H1 (cell line): Measurements from ENCODE around the gene FAM193B. TPM values are rescaled to one million over a fixed set of nuclear protein-coding genes. Genes with fewer than 3 reads are reported as not detected.
"Not testable (repeated sequence)": the region's sequence is repeated elsewhere in the genome, so short reads cannot be mapped to it uniquely, and the experiment has no call there.

Source experiments
- CTCF ChIA-PET: fragments of 300-600 bp; sonication (Branson Sonifier 250); formaldehyde crosslinking; loops from one replicate; lab custom pipeline; 2021; ENCODE audit not compliant: partially characterized antibody; lab: Charles Lee
- POLR2A ChIA-PET: fragments of 300-600 bp; sonication (Branson Sonifier 250); formaldehyde crosslinking; loops from one replicate; lab custom pipeline; 2021; ENCODE audit warnings: inconsistent platforms; ENCODE audit not compliant: partially characterized antibody; lab: Charles Lee
- DNase-seq, 2 experiments: peaks; one replicate each; pipeline versions ENCODE4 v3.0.0 to v3.0.0-alpha.2; 2010 to 2022; ENCODE audit warnings: low spot score in 2 of 2, low read depth in 1 of 2, mixed read lengths in 1 of 2
- FAIRE-seq: peaks from 2 replicates; lab custom pipeline; 2011; peaks lifted over from hg19 to GRCh38; lab: Jason Lieb, UNC
- H2AFZ ChIP-seq: 2 replicates; pipeline ENCODE4 v1.8.1; 2012; ENCODE audit warnings: low read length, inconsistent platforms
- H2AK5ac ChIP-seq: 2 replicates; pipeline ENCODE4 v1.6.1; 2013; ENCODE audit warnings: low read depth, low read length
- H2BK120ac ChIP-seq: replicated peaks from 2 replicates; pipeline ENCODE3; 2013; ENCODE audit warnings: low read depth, low read length, inconsistent platforms
- H2BK12ac ChIP-seq: 2 replicates; pipeline ENCODE4 v1.6.1; 2013; ENCODE audit warnings: low read depth, low read length
- H2BK15ac ChIP-seq: 2 replicates; pipeline ENCODE4 v1.6.1; 2013; ENCODE audit warnings: low read length
- H2BK20ac ChIP-seq: 2 replicates; pipeline ENCODE4 v1.6.1; 2013; ENCODE audit warnings: low read length
- H2BK5ac ChIP-seq: 2 replicates; pipeline ENCODE4 v1.6.1; 2013; ENCODE audit warnings: low read depth, low read length
- H3K14ac ChIP-seq: 2 replicates; pipeline ENCODE4 v1.6.1; 2013; ENCODE audit warnings: inconsistent platforms; ENCODE audit not compliant: insufficient read length
- H3K18ac ChIP-seq: 2 replicates; pipeline ENCODE4 v1.6.1; 2013; ENCODE audit warnings: low read length; ENCODE audit errors: extremely low read depth
- H3K23ac ChIP-seq: 2 replicates; pipeline ENCODE4 v1.6.1; 2013; ENCODE audit warnings: inconsistent platforms; ENCODE audit not compliant: insufficient read length
- H3K23me2 ChIP-seq: 2 replicates; pipeline ENCODE4 v1.6.1; 2013; ENCODE audit warnings: low read depth, low read length
- H3K27ac ChIP-seq: 2 replicates; pipeline ENCODE4 v1.6.1; 2011; ENCODE audit warnings: low read depth, low read length, inconsistent platforms
- H3K27me3 ChIP-seq, 4 experiments: replicated peaks in 1 of 4; 1 replicate in 1 of 4; 2 replicates in 3 of 4; pipeline versions ENCODE4 v1.6.1 to v1.8.1; 2011 to 2013; ENCODE audit warnings: low read length in 3 of 4, mild to moderate bottlenecking in 3 of 4, inconsistent platforms in 2 of 4, mixed read lengths in 2 of 4, moderate library complexity in 1 of 4; ENCODE audit not compliant: control insufficient read depth in 3 of 4, insufficient read depth in 3 of 4; ENCODE audit errors: extremely low read depth in 1 of 4
- H3K36me3 ChIP-seq, 4 experiments: 2 replicates each; pipeline versions ENCODE4 v1.6.1 to v1.8.1; 2011 to 2013; ENCODE audit warnings: mild to moderate bottlenecking in 4 of 4, low read length in 3 of 4, moderate library complexity in 2 of 4, control low read depth in 1 of 4, inconsistent platforms in 1 of 4; ENCODE audit not compliant: insufficient read depth in 4 of 4, control insufficient read depth in 2 of 4
- H3K4ac ChIP-seq: replicated peaks from 2 replicates; pipeline ENCODE3; 2013; ENCODE audit warnings: low read length, low read depth, mixed read lengths, inconsistent platforms; ENCODE audit not compliant: insufficient read length
- H3K4me1 ChIP-seq, 4 experiments: replicated peaks in 1 of 4; 1 replicate in 1 of 4; 2 replicates in 3 of 4; pipeline versions ENCODE4 v1.6.1 to v1.8.1; 2011 to 2013; ENCODE audit warnings: low read length in 3 of 4, inconsistent platforms in 2 of 4, mixed read lengths in 1 of 4; ENCODE audit not compliant: insufficient read depth in 4 of 4, control insufficient read depth in 3 of 4
- H3K4me2 ChIP-seq, 2 experiments: 2 replicates each; pipeline versions ENCODE4 v1.6.1 to v1.8.1; 2011 to 2013; ENCODE audit warnings: low read depth in 2 of 2, low read length in 2 of 2, control low read depth in 1 of 2, inconsistent platforms in 1 of 2, mild to moderate bottlenecking in 1 of 2; ENCODE audit not compliant: insufficient read depth in 1 of 2
- H3K4me3 ChIP-seq, 4 experiments: fragments of 200-600, 300-600 bp in 1 of 4; sonication (generic), shearing (Covaris generic), sonication (Bioruptor Twin) in 1 of 4; 2 replicates each; pipeline versions ENCODE4 v1.5.1 to v1.8.1; 2011 to 2016; ENCODE audit warnings: low read length in 4 of 4, low read depth in 3 of 4, control low read depth in 2 of 4, inconsistent platforms in 2 of 4, mild to moderate bottlenecking in 2 of 4, mixed read lengths in 1 of 4, moderate library complexity in 1 of 4; ENCODE audit not compliant: insufficient read depth in 2 of 4; ENCODE audit errors: extremely low read depth in 1 of 4
- H3K56ac ChIP-seq: replicated peaks from 2 replicates; pipeline ENCODE3; 2013; ENCODE audit warnings: low read depth, mild to moderate bottlenecking, mixed read lengths, low read length, inconsistent platforms; ENCODE audit not compliant: insufficient read length
- H3K79me1 ChIP-seq: 2 replicates; pipeline ENCODE4 v1.6.1; 2013; ENCODE audit warnings: low read depth, low read length, control low read depth
- H3K79me2 ChIP-seq, 2 experiments: 2 replicates each; pipeline versions ENCODE4 v1.6.1 to v1.8.1; 2012 to 2013; ENCODE audit warnings: low read length in 2 of 2, mild to moderate bottlenecking in 2 of 2, inconsistent platforms in 1 of 2; ENCODE audit not compliant: insufficient read depth in 2 of 2, control insufficient read depth in 1 of 2
- H3K9ac ChIP-seq, 4 experiments: replicated peaks in 1 of 4; 1 replicate in 1 of 4; 2 replicates in 3 of 4; pipeline versions ENCODE4 v1.6.1 to v1.8.1; 2011 to 2013; ENCODE audit warnings: low read depth in 3 of 4, low read length in 3 of 4, control low read depth in 2 of 4, mild to moderate bottlenecking in 2 of 4, moderate library complexity in 2 of 4, inconsistent platforms in 1 of 4; ENCODE audit errors: extremely low read depth in 1 of 4
- H3K9me3 ChIP-seq, 2 experiments: 2 replicates each; pipeline versions ENCODE4 v1.6.1 to v1.8.1; 2012 to 2013; ENCODE audit warnings: mild to moderate bottlenecking in 2 of 2, moderate library complexity in 2 of 2, control low read depth in 1 of 2, inconsistent platforms in 1 of 2, low read depth in 1 of 2, low read length in 1 of 2, mixed read lengths in 1 of 2; ENCODE audit not compliant: insufficient read depth in 2 of 2
- H4K20me1 ChIP-seq, 2 experiments: replicated peaks in 1 of 2; 2 replicates each; pipeline versions ENCODE3 to v1.8.1; 2011 to 2013; ENCODE audit warnings: inconsistent platforms in 2 of 2, low read length in 2 of 2, mild to moderate bottlenecking in 1 of 2; ENCODE audit not compliant: insufficient read depth in 2 of 2, control insufficient read depth in 1 of 2
- H4K5ac ChIP-seq: 2 replicates; pipeline ENCODE4 v1.6.1; 2013; ENCODE audit warnings: low read length, low read depth, mixed read lengths, inconsistent platforms; ENCODE audit not compliant: insufficient read length
- H4K8ac ChIP-seq: 2 replicates; pipeline ENCODE4 v1.8.0; 2013; ENCODE audit warnings: mild to moderate bottlenecking, moderate library complexity, low read length, inconsistent platforms; ENCODE audit not compliant: insufficient read depth; ENCODE audit errors: extremely low read depth
- H4K91ac ChIP-seq: replicated peaks from 2 replicates; pipeline ENCODE3; 2013; ENCODE audit warnings: low read length, mixed read lengths, inconsistent platforms; ENCODE audit not compliant: insufficient read length
- WGBS, 2 experiments: shearing (Covaris generic) in 1 of 2; methylation state at CpG; one replicate each; pipeline versions ENCODE4 v1.1.6 to v1.1.7; 2013 to 2015; ENCODE audit warnings: low lambda C conversion rate in 2 of 2, mixed read lengths in 2 of 2, inconsistent platforms in 1 of 2, low coverage in 1 of 2, missing lambda C conversion rate in 1 of 2; ENCODE audit not compliant: insufficient replicate concordance in 2 of 2, insufficient coverage in 1 of 2, insufficient read length in 1 of 2; ENCODE audit errors: extremely low coverage in 1 of 2, missing lambda C conversion rate in 1 of 2; 5-methylcytosine and 5-hydroxymethylcytosine counted together
- polyA plus RNA-seq, 7 experiments: library from polyadenylated mRNA; depleted of rRNA in 3 of 7; stranded (reverse) in 5 of 7; unstranded in 2 of 7; fragments of >200 nt in 5 of 7; fragments of 200-250 nt in 2 of 7; gene quantifications; 1 replicate in 5 of 7; 2 replicates in 1 of 7; 4 replicates in 1 of 7; pipeline versions ENCODE4 v1.2.1 to v1.2.3, GENCODE V29; 2011 to 2013; ENCODE audit warnings: missing spikeins in 2 of 7, mixed read lengths in 2 of 7
- total RNA-seq: library from RNA; stranded (reverse); fragmentation: NEBNext Ultra II Directional; extraction: Animal tissue kit (Norgen Biotek cat#: 25700); gene quantifications from 2 replicates; pipeline ENCODE4 v1.2.1, GENCODE V29; 2021

The FAM193B gene
- total and polyA plus RNA-seq, 2 of the 8 experiments (the other 6 are each of a cell fraction or from before 2014, with no cell fraction given) = 49.9 to 69.8 TPM

DNA sequence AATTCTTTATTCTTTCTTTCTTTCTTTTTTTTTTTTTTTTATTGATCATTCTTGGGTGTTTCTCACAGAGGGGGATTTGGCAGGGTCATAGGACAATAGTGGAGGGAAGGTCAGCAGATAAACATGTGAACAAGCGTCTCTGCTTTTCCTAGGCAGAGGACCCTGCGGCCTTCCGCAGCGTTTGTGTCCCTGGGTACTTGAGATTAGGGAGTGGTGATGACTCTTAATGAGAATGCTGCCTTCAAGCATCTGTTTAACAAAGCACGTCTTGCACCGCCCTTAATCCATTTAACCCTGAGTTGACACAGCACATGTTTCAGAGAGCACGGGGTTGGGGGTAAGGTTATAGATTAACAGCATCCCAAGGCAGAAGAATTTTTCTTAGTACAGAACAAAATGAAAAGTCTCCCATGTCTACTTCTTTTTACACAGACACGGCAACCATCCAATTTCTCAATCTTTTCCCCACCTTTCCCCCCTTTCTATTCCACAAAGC, 5.1 kb upstream of the FAM193B start:
- not testable (repeated sequence) for H3K14ac ChIP-seq, H3K27ac ChIP-seq, H3K27me3 ChIP-seq, FAIRE-seq, H3K23ac ChIP-seq, H3K79me1 ChIP-seq, H4K5ac ChIP-seq, H3K79me2 ChIP-seq, H3K4me3 ChIP-seq, H2AFZ ChIP-seq, H3K56ac ChIP-seq, H2BK20ac ChIP-seq, H4K91ac ChIP-seq, H3K4me1 ChIP-seq, DNase-seq, H3K9ac ChIP-seq, H2BK120ac ChIP-seq, H3K18ac ChIP-seq, H4K20me1 ChIP-seq, H3K36me3 ChIP-seq, H2BK15ac ChIP-seq, H3K4me2 ChIP-seq, H2BK5ac ChIP-seq, H2BK12ac ChIP-seq, H3K23me2 ChIP-seq, H3K4ac ChIP-seq, H2AK5ac ChIP-seq, H4K8ac ChIP-seq
- peaks cover 8 to 12% of the 10 kb centered on the region in 2 experiments for H3K9me3 ChIP-seq
- ChIA-PET CTCF (interaction anchor here (1.5 to 2.6 kb wide), 2 partner anchors 10 to 42 kb away, joined by 3 to 8 read pairs; no protein-coding TSS in a partner anchor), POLR2A (interaction anchor here (1.0 kb wide), 1 partner anchor 36 kb away, joined by 3 read pairs; no protein-coding TSS in a partner anchor)
- 97% methylated on average over 5 of the region's 8 CpGs; no CpG with 5 or more reads in 1 of the 2 experiments for WGBS, 2 experiments
